GM19351 (cell line): ENCODE results near the gene POLR1D.

ENCODE experiments used
- ATAC-seq: cut with Tn5 transposase; IDR thresholded peaks from one replicate; pipeline ENCODE4 v1.9.1; 2021; ENCODE audit warnings: mild to moderate bottlenecking, moderate library complexity; ENCODE audit not compliant: unreplicated experiment

Gene POLR1D

DNA sequence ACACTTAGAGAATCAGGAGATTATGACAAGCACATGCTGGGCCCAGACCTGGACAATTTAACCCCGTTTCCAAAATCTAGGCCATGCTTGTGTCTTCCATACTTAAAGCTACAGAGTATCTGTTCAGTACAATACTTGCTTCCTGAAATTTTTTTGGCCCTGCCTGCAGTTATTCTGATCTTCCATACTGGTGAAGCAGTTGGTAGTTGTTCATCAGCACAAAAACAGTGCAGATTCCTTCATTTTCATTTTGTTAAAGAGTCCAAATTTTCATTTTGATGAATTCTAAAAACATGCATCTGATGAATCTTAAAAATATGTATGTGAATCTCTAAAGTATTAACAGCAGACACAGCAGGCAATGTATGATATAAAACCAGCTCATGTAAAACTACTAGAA is 49.2 kb downstream of the POLR1D start:
- ATAC-seq: no peak

- no peak for ATAC-seq
Observed at GRCh38 chr13:27672025-27672424, 50.3 kb downstream of the POLR1D start.
